GM10266 (cell line): ENCODE data around the gene PYM1.

Experiments
- DNase-seq: peaks from one replicate; pipeline ENCODE4 v3.0.0; 2012; ENCODE audit errors: extremely low spot score
- CTCF ChIP-seq: IDR thresholded peaks from 2 replicates; pipeline ENCODE4 v1.5.1; 2012; ENCODE audit warnings: mild to moderate bottlenecking, low read depth; ENCODE audit not compliant: control insufficient read depth, insufficient read depth; ENCODE audit errors: missing control alignments

PYM1 gene

GRCh38 chr12:55933169-55933798, 5.6 kb upstream of the PYM1 start:
- TF ChIP-seq CTCF, result no peak
- no peak for DNase-seq

GRCh38 chr12:55932551-55932910, 4.8 kb upstream of the PYM1 start:
- peak; percentile 48 for DNase-seq
- TF ChIP-seq CTCF, result no peak

GRCh38 chr12:55931780-55932550, 4.3 kb upstream of the PYM1 start:
- no peak for TF ChIP-seq CTCF
- DNase-seq, result peak; percentile 69

- TF ChIP-seq CTCF, result no peak
- no peak for DNase-seq
Observed at GRCh38 chr12:55931317-55931779, 3.7 kb upstream of the PYM1 start.

- TF ChIP-seq CTCF, result peak; percentile 56
- DNase-seq, result peak; percentile 85
Observed at GRCh38 chr12:55930771-55931316, 3.1 kb upstream of the PYM1 start, which contains the start of gene DGKA. Gene DGKA (plus strand): TSS chr12:55931162. CDS start chr12:55936504, 5,342 bp downstream.

- peak; percentile 89 for DNase-seq
- no peak for TF ChIP-seq CTCF
Observed at GRCh38 chr12:55929306-55929791, 1.7 kb upstream of the PYM1 start.
